Mucosa of descending colon (tissue), 3 donors: ENCODE measurements around the gene LRP1B. TPM values are rescaled to one million over a fixed set of nuclear protein-coding genes. Genes with fewer than 3 reads are reported as not detected.

ENCODE experiments used
- ATAC-seq: fragments of 200-7000 bp; cut with Tn5 transposase; one replicate; pipeline ENCODE4 v1.9.1; 2020; ENCODE audit warnings: mild to moderate bottlenecking, moderate library complexity
- DNase-seq, 3 donors: peaks; one replicate each; pipeline ENCODE4 v3.0.0-alpha.2; 2020
- H3K36me3 ChIP-seq: fragments of 200-600 bp; one replicate; pipeline ENCODE4 v1.8.0; 2021; ENCODE audit warnings: low read depth, mild to moderate bottlenecking
- H3K4me1 ChIP-seq: fragments of 200-600 bp; one replicate; pipeline ENCODE4 v1.8.0; 2021; ENCODE audit warnings: low read depth, mild to moderate bottlenecking
- H3K4me3 ChIP-seq: fragments of 200-600 bp; one replicate; pipeline ENCODE4 v1.8.0; 2021; ENCODE audit warnings: mild to moderate bottlenecking
- H3K9me3 ChIP-seq: fragments of 200-600 bp; one replicate; pipeline ENCODE4 v1.8.0; 2021; ENCODE audit warnings: mild to moderate bottlenecking
- intact Hi-C, 2 donors: fragments of 100-400 bp; cut with DNase I in 1 of 2; cut with micrococcal nuclease in 1 of 2; formaldehyde crosslinking; loops; one replicate each; pipeline versions ENCODE4 v1.11.0 to v1.11.1; 2022; cut with DNase I, micrococcal nuclease
- total RNA-seq, 3 donors: library from RNA; stranded (reverse); fragmentation: NEBNext Ultra II Directional in 2 of 3; extraction: Animal tissue kit (Norgen Biotek cat#: 25700) in 2 of 3; gene quantifications; one replicate each; pipeline versions ENCODE4 v1.2.1 to v1.2.4, GENCODE V29; 2021 to 2023
- TF ChIP-seq, protein P1 (sequence below): fragments of 200-600 bp; IDR thresholded peaks from one replicate; pipeline ENCODE4 v1.8.0; 2022; ENCODE audit warnings: antibody characterized with exemption, mild to moderate bottlenecking
- donor health status: DM: no; HTN: no; CAD: no; lungs with moderate emphysema.
- donor health status: DM: no; HTN: no; CAD: no.
- donor health status: DM: no; HTN: yes; CAD: no.

Gene LRP1B
- total RNA-seq, 3 donors from 2014 or later = 0.12 to 1.6 (median 0.20) TPM

DNA sequence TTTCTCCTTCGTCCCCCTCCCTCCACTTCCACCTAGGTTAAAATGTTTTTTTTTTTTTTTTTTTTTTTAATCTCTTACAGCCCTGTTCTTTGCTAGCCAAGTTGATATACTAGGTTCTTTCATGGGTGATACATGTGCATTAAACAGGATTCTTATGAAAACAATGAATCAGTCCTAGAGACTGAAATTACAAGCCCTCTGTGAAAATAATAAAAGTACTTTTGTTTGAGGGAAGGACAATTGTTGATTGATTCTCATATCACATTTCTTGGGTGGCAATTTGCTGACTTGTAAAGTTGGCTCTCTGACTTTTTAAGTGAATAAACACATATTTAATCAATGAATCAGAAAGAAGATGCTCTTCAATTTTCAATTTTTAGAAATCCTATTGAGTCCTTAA lies 639.9 kb downstream of the LRP1B start:
- H3K9me3 ChIP-seq = no peaks in the 10 kb centered on the region
- TF ChIP-seq, protein P1, sequence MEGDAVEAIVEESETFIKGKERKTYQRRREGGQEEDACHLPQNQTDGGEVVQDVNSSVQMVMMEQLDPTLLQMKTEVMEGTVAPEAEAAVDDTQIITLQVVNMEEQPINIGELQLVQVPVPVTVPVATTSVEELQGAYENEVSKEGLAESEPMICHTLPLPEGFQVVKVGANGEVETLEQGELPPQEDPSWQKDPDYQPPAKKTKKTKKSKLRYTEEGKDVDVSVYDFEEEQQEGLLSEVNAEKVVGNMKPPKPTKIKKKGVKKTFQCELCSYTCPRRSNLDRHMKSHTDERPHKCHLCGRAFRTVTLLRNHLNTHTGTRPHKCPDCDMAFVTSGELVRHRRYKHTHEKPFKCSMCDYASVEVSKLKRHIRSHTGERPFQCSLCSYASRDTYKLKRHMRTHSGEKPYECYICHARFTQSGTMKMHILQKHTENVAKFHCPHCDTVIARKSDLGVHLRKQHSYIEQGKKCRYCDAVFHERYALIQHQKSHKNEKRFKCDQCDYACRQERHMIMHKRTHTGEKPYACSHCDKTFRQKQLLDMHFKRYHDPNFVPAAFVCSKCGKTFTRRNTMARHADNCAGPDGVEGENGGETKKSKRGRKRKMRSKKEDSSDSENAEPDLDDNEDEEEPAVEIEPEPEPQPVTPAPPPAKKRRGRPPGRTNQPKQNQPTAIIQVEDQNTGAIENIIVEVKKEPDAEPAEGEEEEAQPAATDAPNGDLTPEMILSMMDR = no peak
- ATAC-seq (no peak), DNase-seq (no peak)
- no peak overlapping the region for H3K4me3 ChIP-seq
- no peaks in the 10 kb centered on the region for H3K4me1 ChIP-seq
- no peaks in the 10 kb centered on the region for H3K36me3 ChIP-seq
- intact Hi-C loops = no loop called here

DNA sequence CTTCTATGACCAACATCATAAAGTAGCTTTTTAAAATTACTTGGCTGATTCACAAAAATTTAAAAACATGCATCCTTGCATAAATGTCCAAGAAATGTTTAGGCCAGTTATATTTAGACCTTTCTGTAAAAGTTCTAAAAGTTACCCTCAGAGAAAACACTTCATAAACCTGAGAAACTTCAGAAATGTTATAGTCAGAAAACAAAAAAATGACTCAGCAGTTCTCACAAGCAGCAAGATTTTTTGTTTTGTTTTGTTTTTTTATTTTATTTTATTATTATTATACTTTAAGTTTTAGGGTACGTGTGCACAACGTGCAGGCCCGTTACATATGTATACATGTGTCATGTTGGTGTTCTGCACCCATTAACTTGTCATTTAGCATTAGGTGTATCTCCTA lies 648.1 kb downstream of the LRP1B start:
- Histone ChIP-seq H3K4me1 (no peaks in the 10 kb centered on the region), H3K36me3 (no peaks in the 10 kb centered on the region), H3K4me3 (no peak overlapping the region), H3K9me3 (no peaks in the 10 kb centered on the region)
- intact Hi-C loops = no loop called here
- DNase-seq = no peak
- TF ChIP-seq, protein P1 = no peak
- ATAC-seq = no peak

DNA sequence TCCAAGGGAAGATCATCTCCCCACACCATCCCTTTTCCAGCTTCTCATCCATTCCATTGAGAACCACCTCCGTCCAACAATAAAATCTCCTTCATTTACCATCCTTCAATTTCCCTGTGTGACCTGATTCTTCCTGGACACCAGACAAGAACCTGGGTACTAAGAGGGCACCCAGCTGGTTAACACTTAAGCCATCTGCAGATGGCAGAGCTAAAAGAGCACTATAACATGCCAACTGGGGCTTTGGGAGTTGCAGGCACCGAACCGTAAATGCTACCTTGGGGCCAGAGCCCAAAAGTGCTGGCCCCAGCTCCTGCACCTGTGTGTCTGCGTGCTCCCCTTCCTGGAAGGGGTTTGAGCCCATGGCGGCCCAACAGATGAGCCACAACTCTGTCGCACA lies 655.0 kb downstream of the LRP1B start:
- Histone ChIP-seq H3K36me3 (no peaks in the 10 kb centered on the region), H3K4me1 (no peaks in the 10 kb centered on the region), H3K4me3 (no peak overlapping the region), H3K9me3 (no peaks in the 10 kb centered on the region)
- TF ChIP-seq, protein P1 = no peak
- intact Hi-C loops = no loop called here
- ATAC-seq (no peak), DNase-seq (no peak)

DNA sequence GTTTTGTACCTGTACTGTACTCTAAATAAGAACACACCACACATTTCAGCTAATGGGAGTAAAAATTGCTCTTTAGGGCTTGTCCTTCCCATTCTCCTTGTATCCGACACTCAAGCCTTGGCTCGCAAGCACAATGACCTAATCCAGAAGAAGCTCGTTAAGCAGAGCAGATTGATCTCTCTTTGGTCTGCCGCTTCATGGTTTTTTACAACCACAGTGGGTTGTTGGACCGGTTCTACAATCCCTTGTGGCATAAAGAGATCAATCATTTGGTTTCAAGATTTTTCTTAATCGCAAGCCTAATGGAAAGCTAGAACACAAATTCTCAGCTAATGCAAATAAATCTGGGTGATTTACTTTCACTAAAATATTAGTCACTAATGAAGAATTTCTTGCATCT lies 662.1 kb downstream of the LRP1B start:
- TF ChIP-seq, protein P1 = no peak
- DNase-seq (peak in 1 of 3 donors; percentile 21), ATAC-seq (peak; percentile 37)
- Histone ChIP-seq H3K9me3 (no peaks in the 10 kb centered on the region), H3K36me3 (no peaks in the 10 kb centered on the region), H3K4me1 (no peaks in the 10 kb centered on the region), H3K4me3 (no peak overlapping the region)
- intact Hi-C loops = no loop called here

DNA sequence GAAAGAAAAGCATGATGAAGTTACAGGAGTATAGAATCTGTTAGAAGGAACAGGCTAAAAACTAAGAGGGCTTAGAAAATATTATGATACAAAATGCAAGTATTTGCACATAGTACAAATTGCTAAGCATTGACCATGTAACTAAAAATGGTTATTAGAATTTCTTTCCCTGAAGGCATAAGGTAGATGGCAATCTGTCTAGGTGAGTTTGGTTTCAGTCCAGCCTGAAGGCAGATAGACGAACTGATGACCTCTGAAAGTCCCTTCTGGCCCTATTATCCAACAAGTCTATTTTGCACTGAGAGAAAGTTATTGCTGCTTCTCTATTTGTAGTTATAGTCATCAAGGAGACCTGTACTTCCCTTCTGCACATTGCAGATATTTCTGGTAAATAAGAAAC lies 663.5 kb downstream of the LRP1B start:
- no peak for ATAC-seq

More for the DNA sequence above, 663.5 kb downstream of the LRP1B start:
- no peak overlapping the region for H3K4me3 ChIP-seq
- intact Hi-C loops = no loop called here
- no peak for DNase-seq
- no peaks in the 10 kb centered on the region for H3K36me3 ChIP-seq
- no peaks in the 10 kb centered on the region for H3K9me3 ChIP-seq
- no peaks in the 10 kb centered on the region for H3K4me1 ChIP-seq
- TF ChIP-seq, protein P1 = no peak
